ENCODE measurements around the gene PWP2. TPM values are rescaled to one million over a fixed set of nuclear protein-coding genes. Genes with fewer than 3 reads are reported as not detected.
A peak's percentile ranks its signal among the peaks of the same experiment; 100 is the strongest.
"Not testable (repeated sequence)": the region's sequence is repeated elsewhere in the genome, so short reads cannot be mapped to it uniquely, and the experiment has no call there.

PWP2 gene
- total RNA-seq, 1 donor from 2014 or later, result 7.4 TPM

DNA sequence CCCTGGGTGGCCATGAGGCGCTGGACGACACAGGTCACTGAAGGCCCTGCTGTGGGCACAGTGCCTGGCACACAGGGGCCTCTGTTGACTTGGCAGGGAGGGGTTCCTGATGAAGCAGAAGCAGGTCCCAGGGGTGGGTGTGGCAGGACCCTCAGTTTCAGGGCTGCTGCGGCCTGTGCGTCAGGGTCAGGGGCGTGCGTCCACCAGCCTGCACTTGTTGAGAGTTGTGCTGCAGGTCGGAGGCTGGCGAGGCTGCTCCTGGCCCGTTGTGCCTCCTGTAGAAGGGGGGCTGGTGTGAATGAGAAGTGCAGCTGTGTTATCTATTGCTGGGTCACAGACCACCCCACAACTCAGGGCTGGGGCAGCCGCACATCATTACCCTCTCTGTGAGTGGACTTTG is 35.3 kb downstream of the PWP2 start:
- H3K27ac ChIP-seq (replicated peaks); H3K27me3 ChIP-seq (ENCODE audit: low read depth); H3K36me3 ChIP-seq; H3K4me3 ChIP-seq; intact Hi-C loops (cut with micrococcal nuclease); H3K9me3 ChIP-seq (replicated peaks); H3K4me1 ChIP-seq; DNase-seq: not testable (repeated sequence)

DNA sequence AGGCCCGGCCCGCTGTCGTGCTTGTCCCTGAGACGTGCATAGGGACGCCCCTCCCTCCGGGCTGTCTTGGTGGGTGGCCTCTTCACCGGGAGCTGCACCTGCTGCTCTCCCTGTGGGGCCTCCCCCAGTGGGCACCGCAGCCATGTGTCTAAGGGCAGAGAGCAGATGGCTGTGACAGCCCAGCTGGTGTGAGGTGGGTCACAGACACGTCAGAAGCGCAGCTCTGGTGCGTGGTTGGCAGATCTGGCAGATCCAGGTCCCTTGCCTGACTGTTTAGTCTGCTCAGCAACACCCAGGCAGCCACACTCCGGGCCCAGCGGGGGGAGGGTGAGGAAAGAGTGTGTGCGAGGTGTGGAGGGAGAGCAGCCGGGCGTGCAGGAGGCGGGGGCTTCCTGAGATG is 36.2 kb downstream of the PWP2 start:
- H3K4me1 ChIP-seq; H3K9me3 ChIP-seq (replicated peaks); H3K27me3 ChIP-seq (ENCODE audit: low read depth); H3K4me3 ChIP-seq; DNase-seq; H3K27ac ChIP-seq (replicated peaks); H3K36me3 ChIP-seq; intact Hi-C loops (cut with micrococcal nuclease): not testable (repeated sequence)

DNA sequence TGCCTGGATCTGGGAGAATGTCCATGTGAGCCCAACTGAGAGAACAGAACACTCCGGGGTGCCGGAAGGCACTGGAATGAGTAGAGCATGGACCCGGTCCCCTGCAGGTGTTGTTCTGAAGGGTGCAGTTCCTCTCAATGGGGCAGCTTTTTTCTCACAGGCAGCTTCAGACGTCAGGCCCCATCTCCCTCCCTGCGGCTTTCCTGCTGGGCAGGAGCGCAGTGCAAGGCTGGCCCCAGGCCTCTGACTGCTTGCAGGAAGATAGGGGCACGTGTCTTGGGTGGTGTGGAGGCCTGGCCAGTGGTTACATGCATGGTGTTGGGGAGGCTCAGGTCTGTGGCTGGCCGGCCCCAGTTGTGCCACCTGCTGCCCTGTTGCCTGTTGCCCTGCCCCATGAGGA is 36.8 kb downstream of the PWP2 start:
- H3K4me3 ChIP-seq; H3K27ac ChIP-seq (replicated peaks); intact Hi-C loops (cut with micrococcal nuclease); DNase-seq; H3K36me3 ChIP-seq; H3K9me3 ChIP-seq (replicated peaks); H3K27me3 ChIP-seq (ENCODE audit: low read depth); H3K4me1 ChIP-seq: not testable (repeated sequence)

DNA sequence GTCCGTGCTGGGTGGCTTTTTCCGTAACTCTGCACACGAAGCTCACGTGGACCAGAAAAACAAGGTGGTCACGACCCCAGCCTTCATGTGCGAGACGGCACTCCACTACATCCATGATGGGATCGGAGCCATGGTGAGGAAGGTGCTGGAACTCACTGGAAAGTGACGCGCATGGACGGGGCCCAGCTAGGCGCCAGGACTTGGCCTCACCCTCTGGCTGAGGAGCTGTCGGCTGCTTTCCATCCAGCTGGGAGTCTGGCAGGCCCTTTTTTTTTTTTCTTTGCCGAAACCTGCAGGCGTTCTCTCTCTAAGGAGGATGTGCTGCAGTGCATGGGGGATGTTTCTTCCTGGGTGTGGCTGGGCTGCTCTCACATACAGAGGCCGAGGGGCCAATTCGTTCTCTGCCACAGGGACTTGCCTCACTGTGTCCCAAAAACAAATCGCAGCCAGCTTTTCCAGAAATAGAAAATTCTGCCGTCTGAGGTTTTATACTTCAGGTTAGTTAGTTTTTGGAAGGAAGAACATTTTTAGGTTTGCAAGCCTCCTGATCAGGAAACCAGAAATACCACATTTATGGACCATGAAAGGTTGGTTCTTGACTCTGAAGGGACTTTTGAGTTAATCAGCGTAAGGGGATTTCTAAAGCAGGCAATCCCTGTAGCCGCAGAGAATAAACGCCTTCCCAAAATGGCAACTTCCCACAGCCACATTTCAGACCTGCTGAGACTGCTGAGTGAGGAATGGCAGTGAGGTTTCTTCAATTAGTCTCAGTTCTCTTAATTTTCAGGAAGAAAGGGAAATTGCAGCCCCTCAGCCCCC is 37.8 kb downstream of the PWP2 start:
- H3K9me3 ChIP-seq (replicated peaks); H3K4me1 ChIP-seq; intact Hi-C loops (cut with micrococcal nuclease); H3K36me3 ChIP-seq; H3K27ac ChIP-seq (replicated peaks); H3K4me3 ChIP-seq; H3K27me3 ChIP-seq (ENCODE audit: low read depth); DNase-seq: not testable (repeated sequence)

DNA sequence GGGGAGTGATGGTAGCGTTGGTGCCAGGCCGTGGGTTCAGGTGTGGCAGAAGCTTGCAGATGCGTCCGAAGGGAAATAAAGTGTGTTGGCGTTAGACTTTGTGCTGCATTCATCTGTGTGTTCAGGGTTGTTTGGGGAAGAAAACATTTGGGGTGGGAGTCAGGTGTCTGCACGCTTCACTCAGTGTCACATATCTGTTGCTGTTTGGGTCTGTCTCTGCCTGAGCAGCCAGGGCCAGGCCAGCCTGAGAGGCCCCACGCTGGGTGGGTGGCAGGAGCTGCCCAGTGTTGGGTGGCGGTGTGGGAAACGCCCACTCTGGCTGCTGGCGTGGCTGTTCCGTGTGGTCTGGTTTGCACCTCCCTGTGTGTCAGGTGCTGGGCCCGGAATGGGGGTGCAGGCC is 38.4 kb downstream of the PWP2 start:
- H3K27me3 ChIP-seq (ENCODE audit: low read depth); DNase-seq; H3K36me3 ChIP-seq; H3K27ac ChIP-seq (replicated peaks); H3K4me3 ChIP-seq; H3K4me1 ChIP-seq; H3K9me3 ChIP-seq (replicated peaks); intact Hi-C loops (cut with micrococcal nuclease): not testable (repeated sequence)

DNA sequence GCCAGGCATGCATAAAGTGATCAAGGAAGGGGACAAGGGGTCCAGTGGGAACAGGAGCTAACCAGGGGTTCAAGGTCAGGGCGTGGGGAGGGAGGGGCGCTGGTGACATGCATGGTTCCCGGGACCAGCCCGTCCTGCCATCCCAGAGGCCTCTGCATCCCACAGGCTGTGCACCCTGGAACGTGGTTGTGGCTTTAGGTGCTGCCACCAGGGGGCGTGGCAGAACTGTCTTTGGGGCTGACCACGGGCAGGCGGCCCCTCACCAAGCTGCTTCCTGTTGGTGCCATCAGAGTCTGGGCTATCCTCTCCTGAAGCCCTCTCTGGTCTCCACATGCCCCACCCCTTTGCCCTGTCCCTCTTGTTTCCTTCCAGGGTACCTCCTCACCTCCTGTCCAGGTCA is 39.9 kb downstream of the PWP2 start:
- H3K4me3 ChIP-seq; H3K27ac ChIP-seq (replicated peaks); H3K36me3 ChIP-seq; intact Hi-C loops (cut with micrococcal nuclease); H3K27me3 ChIP-seq (ENCODE audit: low read depth); H3K9me3 ChIP-seq (replicated peaks); DNase-seq; H3K4me1 ChIP-seq: not testable (repeated sequence)

DNA sequence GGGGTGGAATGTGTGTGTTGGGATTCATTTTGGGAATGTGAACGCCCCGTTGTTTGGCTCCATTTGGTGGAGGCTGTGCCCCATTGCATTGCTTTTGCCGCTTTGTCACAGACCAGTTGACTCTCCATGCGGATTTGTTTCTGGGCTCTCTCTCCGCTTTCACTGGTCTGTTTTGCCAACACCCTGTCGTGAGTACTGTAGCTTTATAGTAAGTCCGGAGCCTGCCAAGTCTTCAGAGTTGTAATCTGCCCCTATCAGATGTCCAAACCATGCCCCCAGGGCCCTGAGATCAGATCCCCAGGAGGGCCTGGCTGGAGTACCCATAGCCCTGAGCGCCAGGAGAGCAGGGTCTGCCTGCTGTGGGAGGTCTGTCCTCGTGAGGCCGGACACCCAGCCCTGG is 43.1 kb downstream of the PWP2 start:
- H3K36me3 ChIP-seq; H3K27me3 ChIP-seq (ENCODE audit: low read depth); DNase-seq; H3K4me1 ChIP-seq; H3K4me3 ChIP-seq; H3K27ac ChIP-seq (replicated peaks); H3K9me3 ChIP-seq (replicated peaks); intact Hi-C loops (cut with micrococcal nuclease): not testable (repeated sequence)

DNA sequence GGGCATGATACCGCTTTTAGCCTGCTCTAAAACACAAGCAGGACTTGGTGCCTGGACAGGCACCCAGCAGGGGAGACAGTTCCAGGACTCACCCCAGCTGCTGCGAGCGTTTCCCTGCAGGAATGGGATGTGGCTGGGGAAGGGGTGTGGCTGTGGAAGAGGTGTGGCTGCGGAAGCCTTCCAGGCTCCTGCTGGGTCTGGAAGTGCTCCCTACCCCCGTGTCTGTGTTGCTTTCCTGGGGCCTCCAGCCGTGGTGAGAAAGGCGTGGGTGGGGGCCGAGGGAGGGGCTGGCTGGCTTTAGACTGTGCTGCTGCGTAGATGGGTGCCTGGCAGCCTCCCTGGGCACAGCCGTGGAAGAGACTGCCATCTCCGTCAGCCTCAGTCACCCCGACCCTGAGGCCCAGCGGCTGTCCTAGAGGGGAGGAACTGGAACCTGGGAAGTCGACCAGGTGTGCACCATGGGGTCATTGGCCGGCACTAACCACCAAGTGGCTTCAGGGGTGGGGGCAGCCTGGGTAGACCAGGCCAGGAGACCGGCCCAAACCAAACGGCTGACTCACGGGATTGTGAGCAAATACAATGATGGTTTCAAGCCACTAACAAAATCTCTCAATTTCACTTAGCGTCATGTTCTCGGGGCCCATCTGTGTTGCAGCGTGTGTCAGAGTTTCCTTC is 46.2 kb downstream of the PWP2 start:
- H3K4me3 ChIP-seq; H3K4me1 ChIP-seq; H3K36me3 ChIP-seq; intact Hi-C loops (cut with micrococcal nuclease); H3K27ac ChIP-seq (replicated peaks); H3K27me3 ChIP-seq (ENCODE audit: low read depth); H3K9me3 ChIP-seq (replicated peaks): not testable (repeated sequence)
- peak; percentile 20 for DNase-seq

DNA sequence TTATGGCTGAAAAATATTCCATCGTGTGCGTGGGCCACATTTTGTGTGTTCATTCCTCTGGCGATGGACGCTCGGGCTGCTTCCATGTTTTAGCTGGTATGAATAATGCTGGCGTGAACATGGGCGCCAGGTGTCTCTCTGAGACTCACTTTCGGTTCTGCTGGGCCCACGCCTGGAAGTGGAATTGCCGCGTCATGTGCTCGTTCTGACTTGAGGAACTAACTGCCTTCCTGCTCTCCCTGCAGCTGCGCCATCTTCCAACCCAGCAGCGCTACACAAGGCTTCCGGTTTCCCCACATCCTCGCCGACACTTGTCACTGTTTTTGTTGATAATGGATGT is 46.7 kb downstream of the PWP2 start:
- H3K27ac ChIP-seq (replicated peaks); H3K27me3 ChIP-seq (ENCODE audit: low read depth); H3K4me3 ChIP-seq; intact Hi-C loops (cut with micrococcal nuclease); H3K4me1 ChIP-seq; H3K36me3 ChIP-seq; DNase-seq; H3K9me3 ChIP-seq (replicated peaks): not testable (repeated sequence)

DNA sequence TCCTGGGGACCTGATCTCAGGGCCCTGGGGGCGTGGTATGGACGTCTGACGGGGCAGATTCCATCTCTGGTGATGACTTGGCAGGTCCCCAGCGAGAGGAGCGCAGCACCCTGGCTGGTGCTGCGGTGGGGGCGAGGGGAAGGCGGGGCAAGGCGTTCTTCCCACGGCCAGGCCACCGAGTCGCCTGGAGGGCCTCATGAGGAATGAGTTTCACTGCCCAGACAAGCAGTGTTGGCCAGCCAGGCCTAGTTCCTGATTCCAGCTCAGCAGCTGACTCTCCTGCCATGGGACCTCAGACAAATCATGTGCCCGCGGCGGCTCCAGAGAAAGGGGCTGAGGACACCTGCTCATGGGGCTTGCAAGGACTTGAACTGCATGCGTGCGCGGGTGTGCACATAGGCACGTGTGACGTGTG is 47.6 kb downstream of the PWP2 start:
- intact Hi-C loops (cut with micrococcal nuclease); H3K27me3 ChIP-seq (ENCODE audit: low read depth); DNase-seq; H3K4me1 ChIP-seq; H3K9me3 ChIP-seq (replicated peaks); H3K36me3 ChIP-seq; H3K27ac ChIP-seq (replicated peaks); H3K4me3 ChIP-seq: not testable (repeated sequence)

DNA sequence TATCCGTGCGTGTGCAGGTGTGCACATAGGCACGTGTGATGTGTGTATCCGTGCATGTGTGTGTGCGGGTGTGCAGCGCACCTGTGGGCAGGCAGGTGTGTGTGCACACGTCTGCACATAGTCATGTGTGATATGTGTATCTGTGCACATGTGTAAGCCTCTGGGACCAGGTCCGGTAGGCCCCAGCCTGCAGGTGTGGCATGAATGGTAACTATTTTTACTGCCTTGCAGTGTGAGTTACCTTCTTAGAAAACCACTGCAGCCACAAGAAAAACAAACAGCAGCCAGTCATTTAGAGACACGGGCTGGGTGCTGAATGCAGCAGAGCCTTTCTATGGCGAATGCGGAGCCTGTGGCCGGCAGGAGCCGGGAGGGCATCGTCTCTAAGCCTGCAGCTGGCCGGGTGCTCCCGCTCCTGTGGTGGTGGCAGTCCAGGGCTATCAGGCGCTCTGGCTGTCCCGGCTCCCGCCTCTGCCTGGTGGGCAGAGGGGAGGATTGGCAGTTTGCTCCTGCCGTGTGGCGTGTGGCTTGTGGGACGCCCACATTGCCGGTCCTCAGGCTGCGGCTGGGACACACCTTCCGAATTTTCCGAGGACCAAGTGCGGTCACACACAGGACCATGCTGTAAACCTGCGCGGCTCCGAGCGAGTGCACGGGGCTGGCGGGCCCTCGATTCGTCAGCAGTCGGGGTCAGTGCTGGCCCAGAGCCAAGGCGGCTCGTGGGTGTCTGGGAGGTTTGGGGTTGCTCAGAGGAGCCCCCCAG is 48.2 kb downstream of the PWP2 start:
- intact Hi-C loops (cut with micrococcal nuclease); H3K27ac ChIP-seq (replicated peaks); H3K4me3 ChIP-seq; H3K9me3 ChIP-seq (replicated peaks); H3K27me3 ChIP-seq (ENCODE audit: low read depth); DNase-seq; H3K4me1 ChIP-seq; H3K36me3 ChIP-seq: not testable (repeated sequence)

DNA sequence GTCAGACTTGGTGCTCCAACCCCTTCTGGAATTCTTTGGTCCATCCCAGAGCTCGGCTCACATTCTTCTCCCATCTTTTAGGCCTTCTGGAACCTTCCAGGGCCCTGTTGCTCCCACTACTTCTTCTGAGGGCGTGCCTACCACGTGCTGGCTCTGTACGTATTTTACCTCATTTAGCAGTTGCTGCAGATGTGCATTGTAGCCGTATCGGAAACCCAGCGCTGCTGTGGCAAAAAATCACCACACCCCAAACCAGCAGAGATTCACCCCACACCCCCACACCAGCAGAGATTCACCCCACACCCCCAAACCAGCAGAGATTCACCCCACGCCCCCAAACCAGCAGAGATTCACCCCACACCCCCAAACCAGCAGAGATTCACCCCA is 48.8 kb downstream of the PWP2 start:
- H3K9me3 ChIP-seq (replicated peaks); DNase-seq; H3K4me3 ChIP-seq; H3K27ac ChIP-seq (replicated peaks); H3K4me1 ChIP-seq; intact Hi-C loops (cut with micrococcal nuclease); H3K36me3 ChIP-seq; H3K27me3 ChIP-seq (ENCODE audit: low read depth): not testable (repeated sequence)

DNA sequence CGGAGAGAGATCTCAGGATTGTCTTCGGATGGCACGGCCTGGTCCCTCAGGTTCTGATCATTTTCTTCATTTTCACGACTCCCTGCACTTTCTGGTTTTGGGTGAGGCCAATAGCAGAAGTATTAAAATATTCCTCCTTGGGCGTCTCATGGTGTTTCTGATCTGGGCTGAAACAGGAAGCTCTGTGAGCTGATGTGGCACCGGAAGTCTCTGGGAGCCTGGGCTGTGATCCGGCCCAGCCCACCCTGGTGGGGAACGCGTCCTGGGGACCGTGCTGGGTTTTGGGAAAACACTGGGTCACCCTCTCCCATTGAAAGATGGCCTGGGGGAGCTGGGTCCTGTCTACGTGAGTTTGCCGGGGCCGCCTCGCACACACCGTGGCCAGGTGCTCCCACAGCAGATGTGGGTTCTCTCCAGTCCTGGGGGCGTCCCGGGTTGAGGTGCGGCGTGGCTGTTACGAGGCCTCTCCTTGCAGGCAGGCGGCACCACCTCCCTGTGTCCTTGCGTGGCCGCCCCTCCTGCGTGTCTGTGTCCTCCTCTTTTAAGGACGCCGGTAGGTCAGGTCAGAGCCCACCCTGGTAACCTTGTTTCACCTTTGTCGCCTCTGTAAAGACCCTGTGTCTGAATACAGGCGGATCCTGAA is 50.4 kb downstream of the PWP2 start:
- H3K4me1 ChIP-seq; H3K36me3 ChIP-seq; DNase-seq; H3K27me3 ChIP-seq (ENCODE audit: low read depth); intact Hi-C loops (cut with micrococcal nuclease); H3K9me3 ChIP-seq (replicated peaks); H3K4me3 ChIP-seq; H3K27ac ChIP-seq (replicated peaks): not testable (repeated sequence)

Data from left ventricle myocardium inferior (tissue), 1 donor.